ENCODE measurements around the gene PRSS21.

Gene PRSS21

DNA sequence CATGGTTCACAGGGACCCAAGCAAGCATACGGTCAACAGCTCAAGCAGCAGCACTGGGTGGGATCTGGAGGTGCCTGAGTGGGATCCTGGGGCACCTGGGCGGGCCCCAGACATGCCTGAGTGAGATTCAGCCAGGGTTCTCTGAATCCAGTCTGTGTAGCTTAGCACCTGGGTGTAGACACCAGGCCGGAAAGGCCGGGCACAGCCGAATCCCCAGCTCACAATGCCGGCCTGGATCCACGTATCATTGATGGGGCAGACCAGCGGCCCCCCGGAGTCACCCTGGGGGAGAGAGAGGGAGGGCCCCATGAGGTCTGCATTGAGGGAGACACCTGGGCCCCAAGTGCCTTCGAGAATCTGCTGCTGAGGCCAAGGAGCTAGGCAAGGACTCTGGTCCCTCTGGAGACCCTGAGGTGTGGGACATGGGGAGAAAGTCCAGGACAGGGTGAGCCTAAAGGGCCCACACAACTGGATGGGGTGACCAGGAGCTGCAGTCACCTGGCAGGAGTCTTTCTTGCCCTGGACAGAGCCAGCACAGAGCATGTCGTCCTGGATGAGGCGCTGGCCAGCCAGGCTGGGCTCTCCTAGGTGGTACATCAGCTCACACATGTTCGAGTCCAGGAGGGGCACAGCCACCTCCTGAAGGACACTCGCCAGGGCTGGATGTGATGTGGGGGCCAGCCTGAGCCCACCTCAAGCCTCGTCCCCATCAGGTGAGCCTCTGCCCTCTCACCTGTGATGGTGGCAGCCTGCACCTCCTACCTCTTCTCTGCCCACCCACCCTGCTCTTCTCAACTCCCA, 22.8 kb downstream of the PRSS21 start:
- TF ChIP-seq GLIS2 (tag by site-specific recombination; IDR thresholded peaks at IDR 0.05) (no peak), ZNF664 (tag by site-specific recombination; IDR thresholded peaks at IDR 0.05) (no peak), ZBTB8A (tag by site-specific recombination; IDR thresholded peaks at IDR 0.05) (no peak), ZNF350 (tag by site-specific recombination; IDR thresholded peaks at IDR 0.05) (no peak), ZNF114 (tag by site-specific recombination; IDR thresholded peaks at IDR 0.05) (no peak), BCL11A (tag by site-specific recombination; IDR thresholded peaks at IDR 0.05; ENCODE audit: low read depth) (no peak)
- TF ChIP-seq, protein P1, sequence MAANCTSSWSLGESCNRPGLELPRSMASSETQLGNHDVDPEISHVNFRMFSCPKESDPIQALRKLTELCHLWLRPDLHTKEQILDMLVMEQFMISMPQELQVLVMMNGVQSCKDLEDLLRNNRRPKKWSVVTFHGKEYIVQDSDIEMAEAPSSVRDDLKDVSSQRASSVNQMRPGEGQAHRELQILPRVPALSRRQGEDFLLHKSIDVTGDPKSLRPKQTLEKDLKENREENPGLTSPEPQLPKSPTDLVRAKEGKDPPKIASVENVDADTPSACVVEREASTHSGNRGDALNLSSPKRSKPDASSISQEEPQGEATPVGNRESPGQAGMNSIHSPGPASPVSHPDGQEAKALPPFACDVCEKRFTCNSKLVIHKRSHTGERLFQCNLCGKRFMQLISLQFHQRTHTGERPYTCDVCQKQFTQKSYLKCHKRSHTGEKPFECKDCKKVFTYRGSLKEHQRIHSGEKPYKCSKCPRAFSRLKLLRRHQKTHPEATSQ (tag by site-specific recombination; IDR thresholded peaks at IDR 0.05) = no peak
- TF ChIP-seq, protein P2, sequence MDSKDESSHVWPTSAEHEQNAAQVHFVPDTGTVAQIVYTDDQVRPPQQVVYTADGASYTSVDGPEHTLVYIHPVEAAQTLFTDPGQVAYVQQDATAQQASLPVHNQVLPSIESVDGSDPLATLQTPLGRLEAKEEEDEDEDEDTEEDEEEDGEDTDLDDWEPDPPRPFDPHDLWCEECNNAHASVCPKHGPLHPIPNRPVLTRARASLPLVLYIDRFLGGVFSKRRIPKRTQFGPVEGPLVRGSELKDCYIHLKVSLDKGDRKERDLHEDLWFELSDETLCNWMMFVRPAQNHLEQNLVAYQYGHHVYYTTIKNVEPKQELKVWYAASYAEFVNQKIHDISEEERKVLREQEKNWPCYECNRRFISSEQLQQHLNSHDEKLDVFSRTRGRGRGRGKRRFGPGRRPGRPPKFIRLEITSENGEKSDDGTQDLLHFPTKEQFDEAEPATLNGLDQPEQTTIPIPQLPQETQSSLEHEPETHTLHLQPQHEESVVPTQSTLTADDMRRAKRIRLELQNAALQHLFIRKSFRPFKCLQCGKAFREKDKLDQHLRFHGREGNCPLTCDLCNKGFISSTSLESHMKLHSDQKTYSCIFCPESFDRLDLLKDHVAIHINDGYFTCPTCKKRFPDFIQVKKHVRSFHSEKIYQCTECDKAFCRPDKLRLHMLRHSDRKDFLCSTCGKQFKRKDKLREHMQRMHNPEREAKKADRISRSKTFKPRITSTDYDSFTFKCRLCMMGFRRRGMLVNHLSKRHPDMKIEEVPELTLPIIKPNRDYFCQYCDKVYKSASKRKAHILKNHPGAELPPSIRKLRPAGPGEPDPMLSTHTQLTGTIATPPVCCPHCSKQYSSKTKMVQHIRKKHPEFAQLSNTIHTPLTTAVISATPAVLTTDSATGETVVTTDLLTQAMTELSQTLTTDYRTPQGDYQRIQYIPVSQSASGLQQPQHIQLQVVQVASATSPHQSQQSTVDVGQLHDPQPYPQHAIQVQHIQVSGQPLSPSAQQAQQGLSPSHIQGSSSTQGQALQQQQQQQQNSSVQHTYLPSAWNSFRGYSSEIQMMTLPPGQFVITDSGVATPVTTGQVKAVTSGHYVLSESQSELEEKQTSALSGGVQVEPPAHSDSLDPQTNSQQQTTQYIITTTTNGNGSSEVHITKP (tag by site-specific recombination; IDR thresholded peaks at IDR 0.05) = no peak
- TF ChIP-seq, protein P3, sequence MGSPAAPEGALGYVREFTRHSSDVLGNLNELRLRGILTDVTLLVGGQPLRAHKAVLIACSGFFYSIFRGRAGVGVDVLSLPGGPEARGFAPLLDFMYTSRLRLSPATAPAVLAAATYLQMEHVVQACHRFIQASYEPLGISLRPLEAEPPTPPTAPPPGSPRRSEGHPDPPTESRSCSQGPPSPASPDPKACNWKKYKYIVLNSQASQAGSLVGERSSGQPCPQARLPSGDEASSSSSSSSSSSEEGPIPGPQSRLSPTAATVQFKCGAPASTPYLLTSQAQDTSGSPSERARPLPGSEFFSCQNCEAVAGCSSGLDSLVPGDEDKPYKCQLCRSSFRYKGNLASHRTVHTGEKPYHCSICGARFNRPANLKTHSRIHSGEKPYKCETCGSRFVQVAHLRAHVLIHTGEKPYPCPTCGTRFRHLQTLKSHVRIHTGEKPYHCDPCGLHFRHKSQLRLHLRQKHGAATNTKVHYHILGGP (tag by site-specific recombination; IDR thresholded peaks at IDR 0.05) = no peak
- TF ChIP-seq, protein P4, sequence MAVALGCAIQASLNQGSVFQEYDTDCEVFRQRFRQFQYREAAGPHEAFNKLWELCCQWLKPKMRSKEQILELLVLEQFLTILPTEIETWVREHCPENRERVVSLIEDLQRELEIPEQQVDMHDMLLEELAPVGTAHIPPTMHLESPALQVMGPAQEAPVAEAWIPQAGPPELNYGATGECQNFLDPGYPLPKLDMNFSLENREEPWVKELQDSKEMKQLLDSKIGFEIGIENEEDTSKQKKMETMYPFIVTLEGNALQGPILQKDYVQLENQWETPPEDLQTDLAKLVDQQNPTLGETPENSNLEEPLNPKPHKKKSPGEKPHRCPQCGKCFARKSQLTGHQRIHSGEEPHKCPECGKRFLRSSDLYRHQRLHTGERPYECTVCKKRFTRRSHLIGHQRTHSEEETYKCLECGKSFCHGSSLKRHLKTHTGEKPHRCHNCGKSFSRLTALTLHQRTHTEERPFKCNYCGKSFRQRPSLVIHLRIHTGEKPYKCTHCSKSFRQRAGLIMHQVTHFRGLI (tag by site-specific recombination; IDR thresholded peaks at IDR 0.05) = no peak
- Histone ChIP-seq H3K27ac (ENCODE audit: extremely low read depth, low read depth, low read length) (no peak overlapping the region), H3K4me1 (ENCODE audit: control insufficient read depth, insufficient read depth, low read length) (no peaks in the 10 kb centered on the region), H3K4me3 (ENCODE audit: low read depth, low read length) (no peak overlapping the region), H3K36me3 (ENCODE audit: control insufficient read depth in 2 of 2, insufficient read depth in 1 of 2, low read length in 2 of 2) (no peaks in the 10 kb centered on the region), H3K9me3 (ENCODE audit: control insufficient read depth, insufficient read depth, low read depth, low read length) (no peaks in the 10 kb centered on the region)
- CTCF ChIA-PET = interaction anchor here (0.6 to 3.0 kb wide), 21 partner anchors 8 to 190 kb away, joined by 3 to 25 read pairs (median 6); partner anchors contain the start of gene ZG16B
- POLR2A ChIA-PET = interaction anchor here (2.0 kb wide), 1 partner anchor 28 kb away, joined by 14 read pairs; no protein-coding TSS in a partner anchor

DNA sequence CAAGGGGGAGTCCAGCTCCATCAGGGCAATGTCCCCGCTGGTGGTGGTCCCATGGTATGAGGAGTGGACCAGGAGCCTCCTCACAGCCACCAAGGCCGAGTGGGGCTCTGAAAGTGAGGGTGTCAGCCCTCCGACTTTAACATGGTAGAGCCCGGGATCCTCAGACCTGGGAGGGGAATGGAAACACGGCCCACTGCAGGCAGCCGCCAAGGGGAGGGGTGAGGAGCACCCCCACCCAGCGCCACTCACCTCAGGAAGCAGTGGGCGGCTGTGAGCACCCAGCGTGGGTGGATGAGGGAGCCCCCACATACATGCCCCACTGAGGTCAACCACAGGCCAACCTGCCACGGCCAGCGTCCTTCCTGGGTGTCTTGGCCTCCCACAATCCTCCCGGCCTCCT, 23.9 kb downstream of the PRSS21 start:
- H3K4me1 ChIP-seq (ENCODE audit: control insufficient read depth, insufficient read depth, low read length) = no peaks in the 10 kb centered on the region
- H3K9me3 ChIP-seq (ENCODE audit: control insufficient read depth, insufficient read depth, low read depth, low read length) = no peaks in the 10 kb centered on the region
- H3K27ac ChIP-seq (ENCODE audit: extremely low read depth, low read depth, low read length) = no peak overlapping the region
- CTCF ChIA-PET = interaction anchor here (0.7 kb wide), 1 partner anchor 123 kb away, joined by 7 read pairs; no protein-coding TSS in a partner anchor
- POLR2A ChIA-PET = no interaction called here
- H3K4me3 ChIP-seq (ENCODE audit: low read depth, low read length) = no peak overlapping the region
- H3K36me3 ChIP-seq (ENCODE audit: control insufficient read depth in 2 of 2, insufficient read depth in 1 of 2, low read length in 2 of 2) = no peaks in the 10 kb centered on the region
- TF ChIP-seq ZNF2 (tag by site-specific recombination; IDR thresholded peaks at IDR 0.05) (no peak), TRIM28 (IDR thresholded peaks at IDR 0.05; ENCODE audit: borderline replicate concordance, low read length) (no peak), ZNF501 (tag by site-specific recombination; IDR thresholded peaks at IDR 0.05) (no peak), ZNF266 (tag by site-specific recombination; IDR thresholded peaks at IDR 0.05; ENCODE audit: low read depth) (no peak), EGR2 (tag by site-specific recombination; IDR thresholded peaks at IDR 0.05; ENCODE audit: low read depth) (peak; percentile 59), ZNF843 (tag by site-specific recombination; IDR thresholded peaks at IDR 0.05) (no peak), ZNF514 (tag by site-specific recombination; IDR thresholded peaks at IDR 0.05) (no peak), HOXC10 (CRISPR knock-in tag; IDR thresholded peaks at IDR 0.05) (no peak), ZFHX2 (tag by site-specific recombination; conservative IDR thresholded peaks at IDR 0.05) (peak; percentile 58; the same call in 1 of the 2 replicates)
- TF ChIP-seq, protein P5, sequence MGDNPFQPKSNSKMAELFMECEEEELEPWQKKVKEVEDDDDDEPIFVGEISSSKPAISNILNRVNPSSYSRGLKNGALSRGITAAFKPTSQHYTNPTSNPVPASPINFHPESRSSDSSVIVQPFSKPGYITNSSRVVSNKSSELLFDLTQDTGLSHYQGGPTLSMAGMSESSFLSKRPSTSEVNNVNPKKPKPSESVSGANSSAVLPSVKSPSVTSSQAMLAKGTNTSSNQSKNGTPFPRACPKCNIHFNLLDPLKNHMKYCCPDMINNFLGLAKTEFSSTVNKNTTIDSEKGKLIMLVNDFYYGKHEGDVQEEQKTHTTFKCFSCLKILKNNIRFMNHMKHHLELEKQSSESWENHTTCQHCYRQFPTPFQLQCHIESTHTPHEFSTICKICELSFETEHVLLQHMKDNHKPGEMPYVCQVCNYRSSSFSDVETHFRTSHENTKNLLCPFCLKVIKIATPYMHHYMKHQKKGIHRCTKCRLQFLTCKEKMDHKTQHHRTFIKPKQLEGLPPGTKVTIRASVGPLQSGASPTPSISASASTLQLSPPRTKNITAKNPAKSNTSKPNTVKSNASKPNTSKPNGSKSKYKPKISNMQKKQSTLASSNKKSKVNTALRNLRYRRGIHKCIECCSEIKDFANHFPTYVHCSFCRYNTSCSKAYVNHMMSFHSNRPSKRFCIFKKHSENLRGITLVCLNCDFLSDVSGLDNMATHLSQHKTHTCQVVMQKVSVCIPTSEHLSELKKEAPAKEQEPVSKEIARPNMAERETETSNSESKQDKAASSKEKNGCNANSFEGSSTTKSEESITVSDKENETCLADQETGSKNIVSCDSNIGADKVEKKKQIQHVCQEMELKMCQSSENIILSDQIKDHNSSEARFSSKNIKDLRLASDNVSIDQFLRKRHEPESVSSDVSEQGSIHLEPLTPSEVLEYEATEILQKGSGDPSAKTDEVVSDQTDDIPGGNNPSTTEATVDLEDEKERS (tag by site-specific recombination; IDR thresholded peaks at IDR 0.05) = no peak
- TF ChIP-seq, protein P6, sequence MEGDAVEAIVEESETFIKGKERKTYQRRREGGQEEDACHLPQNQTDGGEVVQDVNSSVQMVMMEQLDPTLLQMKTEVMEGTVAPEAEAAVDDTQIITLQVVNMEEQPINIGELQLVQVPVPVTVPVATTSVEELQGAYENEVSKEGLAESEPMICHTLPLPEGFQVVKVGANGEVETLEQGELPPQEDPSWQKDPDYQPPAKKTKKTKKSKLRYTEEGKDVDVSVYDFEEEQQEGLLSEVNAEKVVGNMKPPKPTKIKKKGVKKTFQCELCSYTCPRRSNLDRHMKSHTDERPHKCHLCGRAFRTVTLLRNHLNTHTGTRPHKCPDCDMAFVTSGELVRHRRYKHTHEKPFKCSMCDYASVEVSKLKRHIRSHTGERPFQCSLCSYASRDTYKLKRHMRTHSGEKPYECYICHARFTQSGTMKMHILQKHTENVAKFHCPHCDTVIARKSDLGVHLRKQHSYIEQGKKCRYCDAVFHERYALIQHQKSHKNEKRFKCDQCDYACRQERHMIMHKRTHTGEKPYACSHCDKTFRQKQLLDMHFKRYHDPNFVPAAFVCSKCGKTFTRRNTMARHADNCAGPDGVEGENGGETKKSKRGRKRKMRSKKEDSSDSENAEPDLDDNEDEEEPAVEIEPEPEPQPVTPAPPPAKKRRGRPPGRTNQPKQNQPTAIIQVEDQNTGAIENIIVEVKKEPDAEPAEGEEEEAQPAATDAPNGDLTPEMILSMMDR (tag by site-specific recombination; IDR thresholded peaks at IDR 0.05) = no peak
